WTC11 (cell line): ENCODE results near the gene HSPA12A. TPM values are rescaled to one million over a fixed set of nuclear protein-coding genes. Genes with fewer than 3 reads are reported as not detected.

Experiments
- E2F4 ChIP-seq: sonication (generic); formaldehyde crosslinking; IDR thresholded peaks from 2 replicates; pipeline ENCODE4 v1.8.1; 2022; ENCODE audit warnings: low read depth, mild to moderate bottlenecking, moderate library complexity, missing genetic modification reagents, borderline replicate concordance
- ESRRA ChIP-seq: sonication (generic); formaldehyde crosslinking; IDR thresholded peaks from 2 replicates; pipeline ENCODE4 v1.8.1; 2022; ENCODE audit warnings: mild to moderate bottlenecking, missing genetic modification reagents, borderline replicate concordance
- ETV6 ChIP-seq: sonication (generic); formaldehyde crosslinking; IDR thresholded peaks from 2 replicates; pipeline ENCODE4 v1.8.1; 2022; ENCODE audit warnings: mild to moderate bottlenecking, missing genetic modification reagents
- PRDM15 ChIP-seq: sonication (generic); formaldehyde crosslinking; IDR thresholded peaks from 2 replicates; pipeline ENCODE4 v1.8.0; 2022; ENCODE audit warnings: missing genetic modification reagents
- SOX15 ChIP-seq: fragments of 250-450 bp; sonication (Bioruptor Pico); IDR thresholded peaks from 2 replicates; pipeline ENCODE4 v1.9.0; 2021; ENCODE audit warnings: mild to moderate bottlenecking
- ZBTB43 ChIP-seq: sonication (generic); formaldehyde crosslinking; IDR thresholded peaks from 2 replicates; pipeline ENCODE4 v1.8.1; 2023; ENCODE audit warnings: mild to moderate bottlenecking, missing genetic modification reagents
- ZNF219 ChIP-seq: sonication (generic); formaldehyde crosslinking; IDR thresholded peaks from 2 replicates; pipeline ENCODE4 v1.8.0; 2023; ENCODE audit warnings: missing genetic modification reagents, mild to moderate bottlenecking, borderline replicate concordance
- ZNF396 ChIP-seq: fragments of 250-450 bp; sonication (Bioruptor Pico); IDR thresholded peaks from 2 replicates; pipeline ENCODE4 v1.8.0; 2021; ENCODE audit warnings: mild to moderate bottlenecking, moderate library complexity, borderline replicate concordance
- ZNF416 ChIP-seq: fragments of 250-450 bp; sonication (Bioruptor Pico); IDR thresholded peaks from 2 replicates; pipeline ENCODE4 v1.9.0; 2021; ENCODE audit warnings: mild to moderate bottlenecking, inconsistent platforms
- ZNF512 ChIP-seq: sonication (generic); formaldehyde crosslinking; IDR thresholded peaks from 2 replicates; pipeline ENCODE4 v1.8.1; 2022; ENCODE audit warnings: missing genetic modification reagents, borderline replicate concordance
- total RNA-seq: library from RNA; stranded (reverse); gene quantifications from 3 replicates; pipeline ENCODE4 v1.2.3, GENCODE V29; 2021
- TF ChIP-seq, protein P1 (sequence below): sonication (generic); formaldehyde crosslinking; IDR thresholded peaks from 2 replicates; pipeline ENCODE4 v1.8.0; 2022; ENCODE audit warnings: mild to moderate bottlenecking, missing genetic modification reagents
- TF ChIP-seq, protein P2 (sequence below): sonication (generic); formaldehyde crosslinking; IDR thresholded peaks from 2 replicates; pipeline ENCODE4 v1.8.0; 2023; ENCODE audit warnings: missing genetic modification reagents
- TF ChIP-seq, protein P3 (sequence below): sonication (generic); formaldehyde crosslinking; IDR thresholded peaks from 2 replicates; pipeline ENCODE4 v1.8.0; 2022; ENCODE audit warnings: mild to moderate bottlenecking, missing genetic modification reagents
- TF ChIP-seq, protein P4 (sequence below): fragments of 250-450 bp; sonication (Bioruptor Pico); IDR thresholded peaks from 2 replicates; pipeline ENCODE4 v1.8.0; 2021; ENCODE audit warnings: mild to moderate bottlenecking

HSPA12A gene
- total RNA-seq, 1 experiment from 2014 or later = 7.2 TPM

DNA sequence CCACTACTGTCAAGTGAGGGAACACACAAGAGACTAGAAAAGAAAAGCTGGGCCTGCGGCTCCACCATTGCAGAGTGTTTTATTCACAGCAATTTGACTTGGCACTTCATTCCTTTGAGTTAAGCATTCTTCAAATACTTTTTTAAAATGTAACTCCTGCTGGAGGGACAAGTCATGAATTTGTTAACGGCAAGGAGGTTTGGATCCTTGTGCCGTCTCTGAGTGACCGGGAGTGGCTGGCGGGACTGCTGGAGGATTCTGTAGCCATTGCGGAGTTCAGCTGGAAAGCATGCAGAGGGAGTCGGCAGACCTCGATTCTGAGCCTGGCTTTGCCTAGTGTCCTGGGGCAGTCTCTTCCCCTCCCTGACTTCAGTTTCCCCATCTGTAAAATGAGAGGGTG, 9.8 kb downstream of the HSPA12A start (continued):
- TF ChIP-seq ZBTB43 (CRISPR knock-in tag) = no peak
- TF ChIP-seq ETV6 (CRISPR knock-in tag) = no peak
- no peak for TF ChIP-seq SOX15 (CRISPR knock-in tag)
- TF ChIP-seq ZNF416 (CRISPR knock-in tag) = no peak
- TF ChIP-seq ZNF512 = no peak
- TF ChIP-seq E2F4 (CRISPR knock-in tag) = no peak
- TF ChIP-seq ZNF396 (CRISPR knock-in tag) = no peak
- no peak for TF ChIP-seq PRDM15 (CRISPR knock-in tag)
- no peak for TF ChIP-seq ESRRA
- TF ChIP-seq, protein P1, sequence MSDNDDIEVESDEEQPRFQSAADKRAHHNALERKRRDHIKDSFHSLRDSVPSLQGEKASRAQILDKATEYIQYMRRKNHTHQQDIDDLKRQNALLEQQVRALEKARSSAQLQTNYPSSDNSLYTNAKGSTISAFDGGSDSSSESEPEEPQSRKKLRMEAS (CRISPR knock-in tag) = no peak
- TF ChIP-seq, protein P2, sequence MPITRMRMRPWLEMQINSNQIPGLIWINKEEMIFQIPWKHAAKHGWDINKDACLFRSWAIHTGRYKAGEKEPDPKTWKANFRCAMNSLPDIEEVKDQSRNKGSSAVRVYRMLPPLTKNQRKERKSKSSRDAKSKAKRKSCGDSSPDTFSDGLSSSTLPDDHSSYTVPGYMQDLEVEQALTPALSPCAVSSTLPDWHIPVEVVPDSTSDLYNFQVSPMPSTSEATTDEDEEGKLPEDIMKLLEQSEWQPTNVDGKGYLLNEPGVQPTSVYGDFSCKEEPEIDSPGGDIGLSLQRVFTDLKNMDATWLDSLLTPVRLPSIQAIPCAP (CRISPR knock-in tag) = no peak
- TF ChIP-seq ZNF219 (CRISPR knock-in tag) = no peak
- TF ChIP-seq, protein P3, sequence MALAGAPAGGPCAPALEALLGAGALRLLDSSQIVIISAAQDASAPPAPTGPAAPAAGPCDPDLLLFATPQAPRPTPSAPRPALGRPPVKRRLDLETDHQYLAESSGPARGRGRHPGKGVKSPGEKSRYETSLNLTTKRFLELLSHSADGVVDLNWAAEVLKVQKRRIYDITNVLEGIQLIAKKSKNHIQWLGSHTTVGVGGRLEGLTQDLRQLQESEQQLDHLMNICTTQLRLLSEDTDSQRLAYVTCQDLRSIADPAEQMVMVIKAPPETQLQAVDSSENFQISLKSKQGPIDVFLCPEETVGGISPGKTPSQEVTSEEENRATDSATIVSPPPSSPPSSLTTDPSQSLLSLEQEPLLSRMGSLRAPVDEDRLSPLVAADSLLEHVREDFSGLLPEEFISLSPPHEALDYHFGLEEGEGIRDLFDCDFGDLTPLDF (CRISPR knock-in tag) = no peak
- TF ChIP-seq, protein P4, sequence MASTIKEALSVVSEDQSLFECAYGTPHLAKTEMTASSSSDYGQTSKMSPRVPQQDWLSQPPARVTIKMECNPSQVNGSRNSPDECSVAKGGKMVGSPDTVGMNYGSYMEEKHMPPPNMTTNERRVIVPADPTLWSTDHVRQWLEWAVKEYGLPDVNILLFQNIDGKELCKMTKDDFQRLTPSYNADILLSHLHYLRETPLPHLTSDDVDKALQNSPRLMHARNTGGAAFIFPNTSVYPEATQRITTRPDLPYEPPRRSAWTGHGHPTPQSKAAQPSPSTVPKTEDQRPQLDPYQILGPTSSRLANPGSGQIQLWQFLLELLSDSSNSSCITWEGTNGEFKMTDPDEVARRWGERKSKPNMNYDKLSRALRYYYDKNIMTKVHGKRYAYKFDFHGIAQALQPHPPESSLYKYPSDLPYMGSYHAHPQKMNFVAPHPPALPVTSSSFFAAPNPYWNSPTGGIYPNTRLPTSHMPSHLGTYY = no peak
